SK-MEL-5 (cell line): Measurements from ENCODE around the gene MORF4L1. TPM values are rescaled to one million over a fixed set of nuclear protein-coding genes. Genes with fewer than 3 reads are reported as not detected.

ENCODE experiments used
- DNase-seq: peaks from one replicate; pipeline ENCODE4 v3.0.0-alpha.2; 2016; ENCODE audit warnings: low read depth, low spot score
- in situ Hi-C: cut with HindIII; loops from 2 replicates; pipeline ENCODE4 v1.10.0; 2016; ENCODE audit warnings: low sequenced_read_pairs, high pct_unique_total_duplicates, low pct_unique_long_range_greater_than_20kb
- total RNA-seq: library from RNA; depleted of rRNA; stranded (reverse); fragments of >200 nt; shearing (Covaris generic); gene quantifications from 2 replicates; pipeline ENCODE4 v1.2.3, GENCODE V29; 2014

The MORF4L1 gene
- total RNA-seq, 1 experiment from 2014 or later, result 172 TPM

GRCh38 chr15:78930577-78931388, 58.1 kb downstream of the MORF4L1 start:
- in situ Hi-C loops, result no loop called here
- no peak for DNase-seq

DNA sequence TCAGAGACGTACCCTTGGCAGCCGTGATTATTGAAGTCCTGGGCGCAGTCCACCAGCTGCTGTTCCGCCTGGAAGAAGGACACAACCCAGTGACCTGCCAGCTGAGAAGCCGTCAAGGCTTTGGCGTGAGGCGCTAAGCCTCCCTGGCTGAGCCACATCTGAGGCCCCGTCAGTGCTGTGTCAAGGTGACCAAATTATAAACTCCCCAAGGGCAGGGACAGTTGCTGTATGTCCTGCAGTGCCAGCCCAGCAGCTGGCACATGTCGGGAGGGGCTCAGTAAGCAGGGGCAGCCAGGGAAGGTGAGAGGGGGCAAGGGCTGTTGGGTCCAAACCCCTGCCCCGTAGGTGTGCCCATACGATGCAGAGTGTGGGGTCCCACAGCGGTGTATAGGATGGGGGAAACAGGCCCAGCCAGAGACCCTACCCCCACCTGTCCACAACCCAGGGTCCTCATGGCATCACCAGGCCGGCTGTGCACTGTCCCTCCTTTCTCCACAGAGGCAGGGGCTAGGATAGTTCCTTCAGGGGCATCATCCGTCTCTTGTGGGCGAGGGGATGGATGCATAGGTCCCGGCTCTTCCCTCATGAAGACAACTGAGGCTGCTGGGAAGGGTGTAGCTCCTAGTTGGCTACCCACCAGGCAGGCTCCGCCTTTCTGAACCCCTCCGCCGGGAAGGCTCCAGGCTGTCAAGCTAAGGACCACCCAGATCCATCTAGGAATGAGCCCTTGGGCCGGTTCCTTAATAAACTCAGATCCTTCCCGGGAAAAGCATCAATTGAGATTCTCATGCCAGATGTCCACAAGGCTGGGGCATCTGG, 59.0 kb downstream of the MORF4L1 start:
- in situ Hi-C loops, result no loop called here
- no peak for DNase-seq

GRCh38 chr15:78932258-78932808, 59.6 kb downstream of the MORF4L1 start:
- DNase-seq, result no peak
- in situ Hi-C loops, result no loop called here

GRCh38 chr15:78933187-78933822, 60.6 kb downstream of the MORF4L1 start:
- DNase-seq, result no peak
- in situ Hi-C loops, result no loop called here

DNA sequence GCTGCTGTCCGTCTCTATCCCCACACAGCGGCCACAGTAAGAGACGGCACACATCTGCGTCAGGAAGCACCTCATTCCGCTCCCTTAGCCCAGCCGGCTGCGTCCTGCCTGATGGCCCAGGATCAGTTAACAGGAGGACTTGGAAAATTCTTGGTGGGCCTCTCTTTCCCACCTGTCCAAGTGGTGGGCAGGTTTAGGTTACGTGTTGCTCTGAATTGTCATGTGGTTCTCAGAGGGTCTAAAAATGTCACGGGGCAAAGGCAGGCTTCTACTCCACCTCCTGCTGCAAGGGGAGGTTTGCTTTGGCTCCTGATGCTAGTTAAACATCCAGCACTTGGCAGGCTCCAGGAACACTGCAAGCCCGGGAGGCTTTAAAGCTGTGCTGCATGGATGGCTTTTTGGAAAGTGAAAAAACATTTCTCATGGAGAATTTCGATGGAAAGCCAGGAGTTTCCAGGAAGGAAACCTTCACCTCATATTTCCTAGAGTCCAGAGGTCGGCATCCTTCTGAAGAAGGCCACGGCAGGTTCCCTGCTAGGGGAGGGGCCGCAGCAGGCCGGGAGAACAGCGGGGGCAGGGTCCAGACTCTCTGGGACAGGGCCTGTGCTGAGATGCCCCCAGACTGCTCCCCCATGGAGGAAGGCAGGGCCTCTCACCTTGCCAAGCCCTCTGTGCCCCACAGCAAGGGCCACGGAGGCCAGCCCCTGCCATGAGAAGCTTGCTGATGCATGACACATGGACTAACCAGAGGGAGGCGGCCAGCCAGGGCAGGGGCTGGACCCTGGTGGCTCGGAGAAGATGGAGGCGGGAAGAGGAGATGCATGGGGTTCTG, 61.3 kb downstream of the MORF4L1 start:
- in situ Hi-C loops, result no loop called here
- DNase-seq, result no peak

DNA sequence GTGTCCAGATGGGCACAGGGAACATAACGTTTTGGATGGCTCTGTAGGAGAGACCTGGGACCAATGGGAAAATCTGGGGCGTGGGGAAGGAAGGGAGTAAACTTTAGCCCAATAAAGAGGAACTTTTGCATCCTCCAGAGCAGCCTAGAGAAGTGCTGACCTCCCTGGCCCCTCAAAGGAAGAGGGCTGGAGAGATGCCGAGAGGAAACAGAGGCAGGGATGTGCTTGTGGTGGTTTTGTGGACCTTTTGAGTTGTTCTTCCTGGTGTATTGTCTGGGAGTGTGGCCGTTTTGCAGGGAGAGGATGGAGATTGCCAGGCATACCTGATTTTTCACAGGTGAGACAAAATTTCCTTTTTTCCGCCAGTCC, 61.9 kb downstream of the MORF4L1 start:
- in situ Hi-C loops, result no loop called here

DNA sequence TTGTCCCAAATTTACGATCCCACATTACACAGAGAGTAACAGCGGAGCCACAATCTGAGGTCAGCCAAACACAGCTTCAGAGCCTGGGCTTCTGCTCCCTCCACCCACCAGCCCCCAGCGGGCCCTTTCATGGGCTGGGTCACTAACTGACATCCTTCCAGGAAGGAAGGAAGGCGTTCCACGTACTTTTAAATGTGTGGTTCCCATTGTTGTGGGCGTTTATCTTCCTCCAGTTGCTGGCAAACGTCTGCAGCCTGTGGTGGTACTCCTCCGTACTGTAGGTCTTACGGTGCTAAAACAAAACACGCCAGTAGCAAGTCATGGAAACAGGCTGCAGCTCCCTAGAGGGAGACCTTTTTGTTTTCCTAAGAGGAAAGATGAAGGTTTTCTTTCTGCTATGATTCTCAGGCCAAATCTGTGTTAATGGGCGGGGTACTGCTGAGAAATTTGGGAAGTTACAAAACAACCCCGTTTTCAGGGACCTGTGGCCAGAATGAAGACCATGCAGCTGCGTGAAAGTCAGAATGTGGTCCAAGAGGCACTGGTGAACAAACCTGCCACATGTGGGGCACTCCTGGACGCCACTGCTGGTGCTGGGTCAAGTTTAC, 64.5 kb downstream of the MORF4L1 start:
- DNase-seq, result no peak
- in situ Hi-C loops, result no loop called here

More for the DNA sequence above, 61.9 kb downstream of the MORF4L1 start:
- DNase-seq, result no peak

DNA sequence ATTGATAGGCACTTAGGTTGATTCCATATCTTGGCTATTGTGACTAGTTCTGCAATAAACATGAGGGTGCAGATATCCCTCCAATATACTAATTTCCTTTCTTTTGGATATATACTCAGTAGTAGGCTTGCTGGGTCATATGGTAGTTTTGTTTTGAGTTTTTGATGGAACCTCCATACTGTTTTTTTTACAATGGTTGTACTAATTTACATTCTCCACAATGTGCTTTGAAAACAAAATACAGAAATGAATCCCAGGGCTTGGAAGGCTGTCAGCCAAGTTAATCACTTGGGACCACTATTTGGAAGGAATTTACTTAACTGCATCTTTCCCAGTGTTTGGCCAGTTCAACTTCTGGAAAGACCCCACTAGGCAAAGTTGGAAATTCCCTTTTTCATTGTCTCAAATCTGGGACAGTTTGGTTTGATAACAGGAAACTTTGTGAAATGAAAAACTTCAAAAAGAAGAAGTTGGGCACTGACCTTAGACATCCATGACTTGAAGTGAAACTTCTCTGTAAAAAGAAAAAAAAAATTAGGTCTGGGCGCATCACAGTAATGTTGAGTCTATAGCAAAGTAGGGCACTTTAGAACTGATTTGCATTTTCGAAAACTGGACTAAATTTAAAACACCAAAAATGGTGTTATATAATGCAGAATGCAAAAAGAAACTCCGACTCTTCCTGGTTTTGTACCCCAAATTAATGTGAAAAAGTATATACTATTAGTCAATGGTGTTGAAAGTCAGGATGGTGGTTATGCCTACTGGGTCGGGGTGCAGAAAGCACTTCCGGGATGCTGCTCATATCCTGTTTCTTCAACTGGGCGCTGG, 66.2 kb downstream of the MORF4L1 start:
- no peak for DNase-seq
- in situ Hi-C loops, result no loop called here

GRCh38 chr15:78942741-78943140, 70.1 kb downstream of the MORF4L1 start:
- no peak for DNase-seq
- in situ Hi-C loops, result no loop called here

DNA sequence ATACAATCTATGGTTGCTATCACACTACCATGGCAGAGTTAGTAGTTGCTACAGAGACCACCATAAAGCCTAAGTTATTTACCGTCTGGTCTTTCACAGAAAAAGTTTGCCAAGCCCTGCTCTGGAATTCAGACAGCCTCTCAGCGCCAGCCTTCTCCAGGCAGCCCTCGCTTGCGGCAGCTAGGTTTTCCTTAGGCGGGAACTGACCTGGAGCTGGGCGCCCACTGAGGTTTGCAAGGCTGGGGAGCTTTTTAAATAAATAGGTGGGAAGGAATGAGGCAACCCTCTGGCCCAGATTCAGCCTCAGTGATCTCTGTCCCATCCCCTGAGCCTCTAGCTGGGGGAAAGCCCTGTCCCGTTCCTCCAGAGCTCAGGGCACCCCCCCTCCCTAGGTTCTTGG, 71.0 kb downstream of the MORF4L1 start:
- DNase-seq, result no peak
- in situ Hi-C loops, result no loop called here

DNA sequence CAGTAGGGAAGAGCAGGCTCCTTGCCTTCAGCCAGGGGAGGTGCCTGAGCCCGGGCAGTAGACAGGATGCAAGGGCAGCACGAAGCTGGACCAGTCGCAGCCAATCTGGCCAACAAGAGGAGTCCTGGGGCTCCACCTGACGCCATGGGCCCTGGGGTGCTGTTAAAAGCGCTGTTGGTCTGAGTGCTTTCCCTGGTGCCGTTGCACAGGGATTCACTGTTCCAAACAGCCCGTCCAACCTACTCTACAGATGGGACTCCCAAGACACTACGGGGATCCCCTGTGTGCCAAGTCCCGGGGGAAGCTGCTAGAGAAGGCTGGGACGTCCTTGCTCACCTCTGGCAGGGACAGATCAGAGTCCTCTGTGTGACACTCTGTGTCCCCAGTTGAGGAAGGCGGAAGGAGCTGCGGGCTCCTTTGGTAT, 71.5 kb downstream of the MORF4L1 start:
- DNase-seq, result no peak
- in situ Hi-C loops, result no loop called here

DNA sequence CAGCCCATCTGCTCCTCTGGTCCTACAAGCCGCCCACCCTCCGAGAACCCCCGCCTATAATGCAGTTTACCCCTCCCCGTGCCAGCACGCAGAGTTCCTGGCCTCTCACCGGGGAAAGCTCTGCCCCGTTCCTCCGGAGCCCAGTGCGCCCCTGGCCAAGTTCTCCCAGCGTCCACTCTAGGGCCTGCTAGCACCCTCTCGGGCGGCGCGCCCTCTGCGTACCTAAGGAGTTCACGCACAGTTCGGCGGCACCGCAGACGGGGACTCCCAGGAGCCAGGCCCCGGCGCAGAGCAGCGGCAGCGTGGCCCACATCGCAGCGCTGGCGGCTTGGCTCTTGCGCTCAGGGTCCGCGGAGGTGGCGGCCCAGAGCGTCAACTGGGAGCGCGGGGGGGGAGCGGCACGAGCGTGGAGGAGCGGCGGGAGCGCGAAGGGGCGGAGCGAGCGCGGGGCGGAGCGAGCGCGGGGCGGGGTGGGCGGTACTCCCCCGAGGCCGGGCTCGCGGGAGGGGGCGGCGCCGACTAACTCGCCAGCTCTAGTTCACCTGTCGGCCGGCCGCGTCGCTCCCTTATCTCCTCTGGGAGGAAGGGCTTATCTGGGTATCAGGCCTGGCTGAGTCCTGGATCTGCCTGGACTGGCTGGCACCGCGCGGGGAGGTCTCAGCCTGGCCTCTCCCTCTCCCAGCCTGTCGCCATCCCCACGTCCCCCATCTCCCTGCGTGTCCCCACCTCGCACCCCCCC, 72.1 kb downstream of the MORF4L1 start, which contains the start of gene CTSH:
Gene CTSH (minus strand): TSS at position 378 of the 739 bp plus-strand sequence. CDS start 65 bp downstream, at position 313.
- in situ Hi-C loops, result no loop called here

DNA sequence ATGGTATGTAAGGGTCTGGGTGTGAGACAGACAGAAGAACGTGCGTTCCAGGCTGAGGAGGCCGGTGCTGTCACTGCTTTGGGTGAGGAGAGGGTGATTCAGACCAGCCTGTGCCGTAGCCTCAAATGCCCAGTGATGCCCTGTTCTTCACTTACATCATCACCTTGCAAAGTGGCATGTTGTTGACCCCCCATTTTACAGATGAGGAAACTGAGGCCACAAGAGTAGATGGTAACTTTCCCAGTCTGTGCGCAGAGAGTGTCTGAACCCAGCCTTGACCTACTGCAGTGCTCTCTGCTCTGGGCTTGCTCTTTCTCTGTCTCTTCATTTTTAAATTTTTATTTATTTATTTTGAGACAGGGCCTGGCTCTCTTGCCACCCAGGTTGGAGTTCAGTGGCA, 73.8 kb downstream of the MORF4L1 start:
- in situ Hi-C loops, result no loop called here
- no peak for DNase-seq

More for the DNA sequence above, 72.1 kb downstream of the MORF4L1 start, which contains the start of gene CTSH:
- peak; percentile 53 for DNase-seq

DNA sequence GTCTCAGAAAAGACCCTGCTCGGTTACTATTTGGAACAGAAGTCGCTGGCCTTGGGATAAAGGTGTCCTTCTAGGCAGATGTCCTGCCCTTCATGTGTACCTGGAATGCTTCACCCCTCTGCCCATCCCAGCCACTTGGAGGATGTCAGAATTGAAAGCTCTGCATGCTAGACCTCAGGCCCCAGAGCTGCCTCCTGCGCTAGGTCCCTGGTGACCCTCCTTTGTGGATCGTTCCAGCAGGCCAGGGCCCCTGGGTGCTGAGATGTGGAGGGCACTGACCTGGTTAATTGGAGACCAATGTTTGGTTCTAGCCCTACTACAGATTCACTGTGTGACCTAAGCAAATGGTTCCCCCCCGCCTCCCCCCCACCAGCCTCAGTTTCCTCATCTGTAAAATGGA, 74.8 kb downstream of the MORF4L1 start:
- in situ Hi-C loops, result no loop called here

More for the DNA sequence above, 74.8 kb downstream of the MORF4L1 start:
- DNase-seq, result no peak
